HG03103 (cell line): ENCODE data around the gene CORIN.

Source experiments
- ATAC-seq: cut with Tn5 transposase; IDR thresholded peaks from one replicate; pipeline ENCODE4 v1.9.1; 2021; ENCODE audit warnings: low read depth; ENCODE audit not compliant: unreplicated experiment

The CORIN gene

GRCh38 chr4:47837908-47838294 is at the start of gene CORIN:
CORIN (minus strand) TSS chr4:47838067; CDS start chr4:47837949, 118 bp downstream.
- no peak for ATAC-seq

DNA sequence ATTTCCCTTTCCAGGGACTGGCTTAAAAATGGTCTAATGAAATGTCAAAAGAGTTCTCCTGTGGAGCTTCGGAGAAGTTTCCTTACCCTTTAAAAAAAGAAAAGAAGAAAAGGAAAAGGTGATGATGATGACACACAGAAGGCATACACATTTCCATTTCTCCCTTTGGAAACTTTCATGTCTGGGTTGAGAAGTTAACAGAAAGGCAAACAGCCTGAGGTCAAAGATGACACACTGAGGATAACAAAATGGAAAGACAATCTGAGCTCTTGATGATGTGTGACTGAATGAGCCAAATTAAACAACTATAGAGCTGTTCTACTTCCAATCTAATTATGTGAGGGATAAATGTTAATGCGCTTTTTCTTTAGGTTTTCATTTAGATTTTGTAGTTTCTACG is 44.4 kb upstream of the CORIN start:
- no peak for ATAC-seq

- ATAC-seq: no peak
These were observed 41.6 kb upstream of the CORIN start for GRCh38 chr4:47879458-47879857.

DNA sequence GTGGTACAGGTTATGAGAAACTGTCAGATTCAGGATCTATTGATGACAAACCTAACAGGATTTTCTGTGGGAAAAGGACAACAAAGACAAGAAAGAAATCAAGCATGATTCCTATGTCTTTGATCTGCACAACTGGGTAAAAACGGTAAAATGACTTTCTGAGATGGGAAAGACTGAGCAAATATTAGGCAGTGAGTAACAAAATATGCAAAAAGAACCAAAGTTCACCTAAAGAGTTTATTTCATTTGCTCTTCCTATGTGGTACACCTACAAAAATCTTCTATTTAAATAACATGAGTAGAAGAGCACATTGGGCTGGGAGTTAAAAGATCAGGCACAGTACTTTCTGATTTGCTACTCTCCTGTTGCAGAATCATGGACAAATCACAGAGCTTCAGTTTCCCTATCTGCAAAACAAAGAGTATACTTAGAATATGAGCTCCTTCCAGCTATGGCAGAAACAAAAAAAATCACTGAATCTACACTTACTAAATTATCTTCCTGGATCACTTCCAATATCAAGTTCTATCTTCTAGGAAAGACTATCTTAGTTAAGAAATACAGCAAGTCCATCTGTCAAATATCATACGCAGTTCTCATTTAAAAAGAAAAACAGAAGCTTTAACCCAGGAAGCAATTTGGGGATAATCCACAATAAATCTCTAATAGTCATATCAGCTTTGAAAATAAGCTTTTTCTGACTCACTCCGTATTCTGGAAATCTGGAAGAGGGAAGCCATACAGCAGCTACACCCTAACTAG is 39.1 kb upstream of the CORIN start:
- ATAC-seq: no peak

DNA sequence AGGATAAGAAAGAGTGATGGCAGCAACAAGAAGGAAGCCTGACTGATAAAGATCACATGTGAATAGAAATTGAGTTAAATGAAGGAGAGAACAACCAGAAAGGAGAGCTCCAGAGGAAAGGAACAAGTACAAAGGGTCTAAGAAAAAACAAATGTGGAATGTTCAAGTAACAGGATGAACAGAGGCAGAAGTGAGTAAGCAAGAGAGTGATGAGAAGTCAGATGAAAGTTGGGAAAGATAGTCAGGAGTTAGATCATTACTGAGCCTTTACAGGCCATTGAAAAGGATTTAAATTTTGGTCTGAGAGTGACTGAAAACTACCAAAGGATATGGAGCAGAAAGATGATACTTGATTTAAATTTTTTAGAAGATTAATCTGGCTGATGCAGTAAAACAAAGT is 38.4 kb upstream of the CORIN start:
- no peak for ATAC-seq

DNA sequence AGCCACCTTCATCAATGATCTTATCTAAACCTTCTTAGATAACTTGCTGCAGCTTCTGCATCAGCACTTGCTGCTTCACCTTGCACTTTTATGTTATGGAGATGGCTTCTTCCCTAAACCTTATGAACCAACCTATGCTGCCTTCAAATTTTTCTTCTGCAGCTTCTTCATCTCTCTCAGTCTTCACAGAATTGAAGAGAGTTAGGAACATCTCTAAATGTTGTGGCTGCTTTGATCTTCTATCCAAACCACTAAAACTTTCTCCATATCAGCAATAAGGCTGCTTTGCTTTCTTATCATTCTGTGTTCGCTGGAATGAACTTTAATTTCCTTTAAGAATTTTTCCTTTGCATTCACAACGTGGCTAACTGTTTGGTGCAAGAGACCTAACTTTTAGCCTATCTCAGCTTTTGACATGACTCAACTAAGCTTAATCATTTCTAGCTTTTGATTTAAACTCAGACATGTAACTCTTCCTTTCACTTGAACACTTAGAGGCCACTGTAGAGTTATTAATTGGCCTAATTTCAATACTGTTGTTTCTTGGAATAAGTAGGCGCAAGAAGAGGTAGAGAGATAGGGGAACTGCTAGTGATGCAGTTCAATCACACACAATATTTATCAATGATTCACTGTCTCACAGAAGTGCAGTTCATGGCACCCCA is 36.1 kb upstream of the CORIN start:
- no peak for ATAC-seq

GRCh38 chr4:47863486-47863885 is 25.6 kb upstream of the CORIN start:
- no peak for ATAC-seq

- no peak for ATAC-seq
These were observed 24.4 kb upstream of the CORIN start for GRCh38 chr4:47862297-47862696.

DNA sequence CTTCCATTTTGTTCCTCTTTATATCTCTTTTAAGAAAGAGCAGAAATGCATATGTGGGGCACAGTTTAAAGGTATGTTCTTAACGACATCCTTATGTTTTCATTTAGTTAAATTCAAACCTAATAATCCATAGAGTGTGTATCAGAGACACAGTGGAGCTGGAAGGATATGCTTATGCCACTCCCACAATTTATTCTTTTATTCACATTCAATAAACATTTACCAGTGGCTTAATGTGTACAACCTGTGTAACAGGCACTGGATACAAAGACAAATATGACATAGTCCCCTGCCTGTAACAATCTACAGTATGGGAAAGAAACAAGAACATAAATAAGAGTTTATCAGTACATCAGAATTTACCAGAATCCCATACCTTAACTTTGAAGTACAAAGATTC is 22.4 kb upstream of the CORIN start:
- no peak for ATAC-seq

DNA sequence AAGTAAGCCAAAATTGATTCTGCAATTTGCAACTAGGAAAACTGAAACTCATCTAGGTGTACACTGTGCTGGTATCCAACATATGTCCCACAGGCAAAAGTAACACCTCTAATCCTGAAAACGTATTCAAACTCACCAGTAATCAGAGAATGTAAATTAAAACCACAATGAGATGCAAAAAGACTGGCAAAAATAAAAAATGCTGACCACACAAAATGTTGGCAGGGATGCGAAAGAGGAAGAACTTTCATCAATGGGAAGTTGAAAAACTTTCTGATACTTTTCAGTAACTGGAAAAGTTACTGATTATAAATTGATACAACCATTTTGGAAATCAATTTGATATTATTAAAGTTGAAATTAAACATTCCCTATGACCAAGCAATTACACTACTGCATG is 20.1 kb upstream of the CORIN start:
- no peak for ATAC-seq

GRCh38 chr4:47856713-47857112 is 18.8 kb upstream of the CORIN start:
- ATAC-seq: no peak

DNA sequence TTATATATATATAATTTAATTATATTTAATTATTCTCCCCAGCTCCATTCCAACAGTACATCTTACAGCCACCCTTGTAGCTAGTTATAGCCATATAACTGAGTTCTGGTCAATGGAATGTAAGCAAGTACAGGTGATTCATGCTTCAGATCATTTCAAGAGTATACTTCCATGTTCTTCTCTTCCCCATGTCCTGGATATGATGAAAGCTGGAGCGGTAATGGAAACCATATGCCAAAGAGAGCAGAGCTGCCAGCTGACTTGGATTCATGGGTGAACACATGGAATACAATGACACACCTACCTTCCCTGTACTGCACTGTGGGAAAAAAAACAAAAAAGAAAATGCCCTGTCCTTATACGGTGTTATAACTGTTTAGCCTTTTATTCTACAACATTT is 17.5 kb upstream of the CORIN start:
- no peak for ATAC-seq

DNA sequence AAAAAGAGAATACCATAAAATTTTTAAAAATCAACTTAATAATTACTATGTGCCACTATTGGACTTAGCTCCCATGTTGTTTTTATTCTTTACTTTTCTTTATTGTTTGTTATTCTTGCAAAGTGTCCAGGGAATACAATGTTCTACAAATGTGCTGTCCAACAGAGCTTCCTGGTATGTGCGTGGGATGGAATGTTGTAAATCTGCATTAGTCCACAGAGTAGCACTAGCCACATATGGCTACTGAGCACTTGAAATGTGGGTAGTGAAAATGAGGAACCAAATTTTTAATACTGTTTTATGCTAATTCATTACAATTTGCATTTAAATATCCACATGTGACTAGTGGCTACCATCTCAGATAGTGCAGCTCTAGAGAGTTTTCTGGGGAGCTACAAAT is 14.3 kb upstream of the CORIN start:
- no peak for ATAC-seq

GRCh38 chr4:47849466-47849865 is 11.6 kb upstream of the CORIN start:
- no peak for ATAC-seq

- ATAC-seq: no peak
These were observed 10.2 kb upstream of the CORIN start for GRCh38 chr4:47848041-47848440.

DNA sequence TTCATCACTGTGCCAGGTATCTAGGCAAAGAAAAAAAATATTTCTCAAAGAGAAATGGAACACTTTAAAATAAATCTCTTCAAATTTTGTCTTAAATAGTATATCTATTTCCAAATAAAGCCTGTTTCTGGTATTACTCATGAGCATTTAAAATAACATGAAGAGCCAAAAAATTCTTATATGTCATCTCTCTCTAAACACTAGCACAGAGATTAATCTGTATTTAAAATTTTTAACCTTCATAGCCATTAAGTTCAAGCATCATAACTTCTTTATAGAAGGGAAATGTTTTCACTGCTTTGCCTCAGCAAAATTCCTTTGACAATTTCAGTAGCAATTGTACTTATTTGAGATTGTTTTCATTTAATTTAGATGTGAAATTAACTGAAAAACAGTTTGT is 5.1 kb upstream of the CORIN start:
- no peak for ATAC-seq

GRCh38 chr4:47840291-47840690 is 2.4 kb upstream of the CORIN start:
- ATAC-seq: no peak

DNA sequence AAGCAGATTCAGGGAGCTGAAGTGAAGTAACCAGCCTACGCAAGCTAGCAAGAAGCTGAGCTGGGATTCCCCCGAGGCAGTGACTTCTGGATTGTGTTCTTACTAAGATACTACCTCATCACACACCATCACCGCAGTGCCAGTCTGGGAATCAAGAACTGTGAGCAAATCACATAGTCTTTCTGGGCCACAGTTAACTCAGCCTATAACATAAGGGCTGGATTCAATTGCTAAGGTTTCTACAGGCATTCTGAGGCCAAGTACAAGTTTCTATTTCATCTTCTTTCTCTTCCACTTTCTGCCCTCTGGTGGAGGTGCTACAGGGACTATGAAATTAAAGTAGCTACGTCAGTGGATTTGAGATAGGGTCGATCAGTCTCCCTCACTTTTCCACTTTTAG is 1.4 kb upstream of the CORIN start:
- ATAC-seq: peak; percentile 54

DNA sequence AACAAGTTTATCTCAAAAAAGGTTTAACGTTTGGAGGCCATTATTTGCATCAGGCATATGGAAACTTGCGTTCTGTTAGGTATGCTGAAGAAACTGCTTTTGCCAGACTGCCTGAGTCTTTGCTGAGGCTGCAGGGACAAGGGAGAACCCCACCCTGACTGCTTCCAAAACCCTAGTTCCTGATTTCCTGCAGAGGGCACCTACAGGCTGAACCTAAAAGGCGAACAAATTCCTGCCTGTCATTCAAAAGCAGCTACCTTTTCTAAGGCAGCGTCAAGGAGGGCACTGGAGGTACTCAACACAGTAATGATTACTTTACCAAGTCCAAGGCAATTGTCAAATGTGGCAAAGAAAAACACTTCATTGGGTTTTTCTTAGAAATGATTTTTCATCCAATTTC is 578 bp upstream of the CORIN start:
- ATAC-seq: no peak

- ATAC-seq: peak; percentile 46
These were observed 566 bp downstream of the CORIN start for GRCh38 chr4:47837094-47837907.

- ATAC-seq: peak; percentile 63
These were observed 1.2 kb downstream of the CORIN start for GRCh38 chr4:47836641-47837093.
